Muscle layer of duodenum (tissue), 2 donors: ENCODE results near the gene KIF23.

Experiments used
- H3K27ac ChIP-seq: one replicate; pipeline ENCODE4 v1.7.0; 2013; ENCODE audit warnings: mild to moderate bottlenecking, low read length
- H3K27me3 ChIP-seq: one replicate; pipeline ENCODE4 v1.7.0; 2013; ENCODE audit warnings: low read depth, mild to moderate bottlenecking, control low read depth, low read length
- H3K36me3 ChIP-seq, 2 donors: one replicate each; pipeline ENCODE4 v1.7.0; 2013; ENCODE audit warnings: low read length in 2 of 2, control low read depth in 1 of 2, mild to moderate bottlenecking in 1 of 2; ENCODE audit not compliant: insufficient read depth in 2 of 2, control insufficient read depth in 1 of 2
- H3K4me1 ChIP-seq, 2 donors: one replicate each; pipeline ENCODE4 v1.7.0; 2013; ENCODE audit warnings: low read length in 2 of 2, mild to moderate bottlenecking in 2 of 2, control low read depth in 1 of 2, moderate library complexity in 1 of 2; ENCODE audit not compliant: insufficient read depth in 2 of 2, control insufficient read depth in 1 of 2
- H3K4me3 ChIP-seq, 2 donors: one replicate each; pipeline ENCODE4 v1.7.0; 2013; ENCODE audit warnings: low read length in 2 of 2, low read depth in 1 of 2, mild to moderate bottlenecking in 1 of 2
- H3K9me3 ChIP-seq, 2 donors: one replicate each; pipeline ENCODE4 v1.7.0; 2013; ENCODE audit warnings: low read length in 2 of 2, control low read depth in 1 of 2, mild to moderate bottlenecking in 1 of 2; ENCODE audit not compliant: control insufficient read depth in 1 of 2
- donor health status: healthy.

KIF23 gene

DNA sequence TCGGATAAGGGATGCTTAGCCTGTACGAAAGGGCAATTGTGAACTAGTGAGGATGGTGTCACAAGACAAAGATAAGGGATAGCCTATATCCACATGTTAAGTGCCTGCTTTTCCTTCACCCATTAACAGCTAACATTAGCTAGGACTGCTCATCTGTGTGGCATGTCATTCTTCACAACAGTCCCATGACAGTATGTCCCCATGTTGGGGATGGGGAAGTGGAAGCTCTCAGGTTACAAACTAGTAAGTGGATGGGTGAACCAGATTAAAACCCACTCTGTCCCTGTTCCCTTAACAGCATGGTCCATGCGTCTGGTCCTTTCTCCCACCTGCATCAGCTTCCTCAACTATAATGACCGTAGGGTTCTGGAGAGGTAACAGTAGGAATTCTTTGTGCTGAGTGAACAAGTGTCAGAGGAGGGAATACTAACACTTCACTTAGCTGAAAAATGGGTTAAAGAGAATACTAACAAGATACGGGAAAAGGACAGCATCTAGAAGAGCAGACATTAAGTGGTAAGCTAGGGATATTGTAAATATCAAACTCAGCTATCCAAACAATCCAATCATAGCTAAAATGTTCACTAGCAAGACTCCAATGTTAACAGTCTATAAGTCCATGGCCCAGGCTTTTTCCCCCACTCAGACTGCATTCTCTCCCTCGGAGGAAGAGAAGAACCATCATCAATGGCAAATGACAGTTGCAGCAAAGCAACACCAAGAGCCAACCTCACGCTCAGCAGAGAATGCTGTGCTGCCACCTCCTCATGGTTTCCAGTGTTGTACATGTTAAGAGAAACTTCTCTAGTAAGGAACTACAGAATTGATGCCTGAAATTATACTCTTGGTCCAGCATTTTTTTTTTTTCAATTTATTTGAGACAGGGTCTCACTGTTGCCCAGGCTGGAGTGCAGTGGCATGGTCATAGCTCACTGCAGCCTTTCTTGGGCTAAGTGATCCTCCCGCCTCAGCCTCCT, 43.4 kb downstream of the KIF23 start:
- Histone ChIP-seq H3K4me3 (no peak overlapping the region), H3K36me3 (peaks cover 19 to 27% of the 10 kb centered on the region in 2 donors), H3K4me1 (peaks cover 9 to 37% of the 10 kb centered on the region in 2 donors), H3K27ac (no peak overlapping the region), H3K27me3 (no peaks in the 10 kb centered on the region), H3K9me3 (no peaks in the 10 kb centered on the region)

DNA sequence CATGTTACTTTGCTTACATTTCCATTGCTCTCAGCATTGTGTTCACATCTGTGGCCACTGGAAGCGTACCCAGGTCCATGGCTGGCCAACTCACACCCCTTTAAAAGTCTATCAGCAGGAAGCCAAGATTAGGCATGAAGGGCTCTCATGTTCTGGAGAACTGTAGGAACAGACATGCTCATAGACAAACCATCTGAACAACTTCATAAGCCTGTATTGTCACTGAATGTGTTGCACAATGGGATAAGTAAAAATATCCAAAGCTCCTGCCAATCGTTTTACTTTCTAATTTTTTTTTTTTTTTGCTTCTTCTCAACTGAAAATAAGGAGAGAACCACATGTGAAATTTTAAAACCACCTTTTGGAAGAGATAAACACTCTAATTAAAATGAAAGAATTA, 44.9 kb downstream of the KIF23 start:
- Histone ChIP-seq H3K4me3 (no peak overlapping the region), H3K4me1 (peaks cover 9 to 33% of the 10 kb centered on the region in 2 donors), H3K36me3 (peaks cover 19 to 27% of the 10 kb centered on the region in 2 donors), H3K9me3 (no peaks in the 10 kb centered on the region), H3K27me3 (no peaks in the 10 kb centered on the region), H3K27ac (no peak overlapping the region)

DNA sequence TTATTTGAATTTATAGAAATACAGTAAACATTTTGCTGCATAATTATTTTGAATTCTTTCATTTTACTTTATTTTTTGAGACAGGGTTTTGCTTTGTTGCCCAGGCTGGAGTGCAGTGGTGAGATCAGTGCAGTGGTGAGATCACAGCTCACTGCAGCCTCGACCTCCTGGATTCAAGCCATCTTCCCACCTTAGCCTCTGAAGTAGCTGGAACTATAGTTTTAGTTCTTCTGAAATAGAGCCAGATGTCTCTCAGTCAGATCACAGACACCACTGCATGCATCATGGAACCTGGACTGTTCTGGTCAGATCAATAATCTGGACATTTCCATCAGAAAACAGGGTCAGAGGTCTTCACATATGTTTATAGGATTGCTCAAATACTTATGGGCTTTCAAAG, 46.3 kb downstream of the KIF23 start:
- no peaks in the 10 kb centered on the region for H3K27me3 ChIP-seq
- H3K27ac ChIP-seq: no peak overlapping the region
- peaks cover 0 to 19% of the 10 kb centered on the region in 2 donors for H3K4me1 ChIP-seq
- no peaks in the 10 kb centered on the region for H3K9me3 ChIP-seq
- peaks cover 13 to 21% of the 10 kb centered on the region in 2 donors for H3K36me3 ChIP-seq
- no peak overlapping the region for H3K4me3 ChIP-seq

DNA sequence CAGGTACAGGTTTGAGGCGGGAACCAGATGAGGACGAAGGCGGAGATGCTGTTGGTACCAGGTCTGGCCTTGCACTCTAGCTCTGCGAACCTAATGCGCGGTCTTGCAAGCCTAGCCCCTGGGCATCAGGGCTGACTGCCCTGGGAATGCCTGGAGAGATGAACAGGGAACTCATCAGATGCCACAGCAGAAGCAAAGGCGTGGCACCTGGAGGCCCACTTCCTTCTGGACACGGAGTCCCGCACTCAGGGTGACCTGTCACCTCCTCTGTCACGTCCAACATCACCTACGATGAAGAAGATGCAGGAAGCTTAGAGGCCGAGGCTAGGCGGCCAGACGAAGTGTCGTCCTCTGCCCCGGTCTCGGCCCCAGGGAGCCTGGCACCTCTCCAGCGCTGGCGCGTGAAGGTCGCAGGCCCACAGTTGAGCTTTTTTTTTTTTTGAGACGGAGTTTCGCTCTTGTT, 47.9 kb downstream of the KIF23 start:
- H3K4me3 ChIP-seq: peak overlapping the region; percentile 47 to 90
- H3K9me3 ChIP-seq: no peaks in the 10 kb centered on the region
- no peak overlapping the region for H3K27ac ChIP-seq
- peaks cover under 1 to 8% of the 10 kb centered on the region in 2 donors for H3K36me3 ChIP-seq
- H3K27me3 ChIP-seq: no peaks in the 10 kb centered on the region
- H3K4me1 ChIP-seq: peaks cover 0 to 14% of the 10 kb centered on the region in 2 donors

DNA sequence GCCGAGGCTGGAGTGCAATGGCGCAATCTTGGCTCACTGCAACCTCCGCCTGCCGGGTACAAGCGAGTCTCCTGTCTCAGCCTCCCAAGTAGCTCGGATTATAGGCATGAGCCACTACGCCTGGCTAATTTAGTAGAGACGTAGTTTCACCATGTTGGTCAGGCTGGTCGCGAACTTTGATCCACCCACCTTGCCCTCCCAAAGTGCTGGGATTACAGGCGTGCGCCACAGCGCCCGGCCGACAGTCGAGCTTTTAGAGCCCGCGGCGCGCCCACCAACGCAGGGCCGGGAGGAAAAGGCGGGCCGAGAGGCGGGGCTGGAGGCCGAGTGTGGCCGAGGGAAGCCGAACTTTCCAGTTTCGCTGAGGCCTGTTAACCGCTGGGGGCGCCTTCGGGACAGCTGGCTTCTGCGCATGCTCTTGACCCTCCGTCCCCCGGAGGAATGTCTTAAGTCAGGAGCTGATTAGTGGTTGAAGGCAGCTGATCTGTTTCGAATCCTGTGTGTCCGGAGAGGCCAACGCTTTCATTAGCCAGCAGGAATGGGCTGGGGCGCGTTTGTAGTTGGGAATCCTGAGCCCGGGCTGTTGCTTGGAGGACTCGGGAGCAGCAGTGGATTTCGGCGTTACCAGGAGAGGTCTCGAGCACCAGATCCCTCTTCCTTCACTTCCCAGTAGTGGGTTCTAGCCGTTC, 48.5 kb downstream of the KIF23 start:
- H3K27me3 ChIP-seq: no peaks in the 10 kb centered on the region
- peaks cover 0 to 14% of the 10 kb centered on the region in 2 donors for H3K4me1 ChIP-seq
- H3K4me3 ChIP-seq: peak overlapping the region; percentile 47 to 90
- H3K9me3 ChIP-seq: no peaks in the 10 kb centered on the region
- peak overlapping the region; percentile 94 for H3K27ac ChIP-seq
- peaks cover 0 to 2% of the 10 kb centered on the region in 2 donors for H3K36me3 ChIP-seq

DNA sequence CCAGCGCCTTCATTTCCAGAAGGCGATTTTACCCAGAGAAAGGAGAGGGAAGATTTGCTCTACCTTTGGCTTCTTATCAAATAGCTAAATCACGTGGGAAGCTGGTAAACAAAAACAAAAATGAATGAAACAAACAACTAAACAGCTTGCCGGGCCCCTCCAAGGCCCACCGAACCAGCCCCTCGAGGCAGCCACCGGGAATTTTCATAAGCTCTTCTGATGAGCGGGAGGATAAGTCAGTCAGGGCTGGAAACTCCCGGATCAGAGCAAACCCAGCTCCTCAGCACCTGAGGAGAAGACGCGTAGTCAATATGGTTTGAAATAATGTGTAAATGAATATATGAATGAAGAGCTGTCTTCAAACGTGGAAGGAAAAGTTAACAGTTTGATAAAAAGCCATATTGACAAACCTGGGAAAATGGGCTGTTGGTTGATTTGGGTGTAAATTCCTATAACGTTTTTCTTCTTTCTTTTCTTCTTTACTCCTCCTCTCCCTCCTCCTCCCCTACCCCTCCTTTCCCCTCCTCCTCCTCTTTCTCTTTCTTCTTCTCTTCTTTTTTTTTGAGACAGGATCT, 49.1 kb downstream of the KIF23 start:
- Histone ChIP-seq H3K27ac (peak overlapping the region; percentile 94), H3K9me3 (no peaks in the 10 kb centered on the region), H3K4me3 (peak overlapping the region; percentile 47 to 90), H3K36me3 (no peaks in the 10 kb centered on the region), H3K27me3 (no peaks in the 10 kb centered on the region), H3K4me1 (peaks cover 0 to 14% of the 10 kb centered on the region in 2 donors)

DNA sequence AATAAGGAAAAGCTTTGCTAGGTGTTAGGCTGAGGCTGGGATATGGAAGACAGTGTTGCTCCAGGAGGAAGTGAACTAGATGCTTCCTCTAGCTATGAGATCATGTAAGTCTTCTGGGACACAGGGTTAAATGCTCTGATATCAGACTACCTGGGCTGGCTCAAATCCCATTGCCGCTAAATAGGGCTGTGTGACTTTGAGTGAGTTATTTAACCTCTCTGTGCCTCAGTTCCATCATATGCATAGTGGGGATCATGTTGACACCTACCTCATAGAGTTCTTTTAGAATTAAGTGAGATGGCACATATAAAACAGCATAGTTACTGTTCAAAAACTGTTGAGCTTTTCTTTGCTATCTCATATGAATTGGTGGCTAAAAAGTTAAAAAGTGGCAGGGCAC, 51.1 kb downstream of the KIF23 start:
- Histone ChIP-seq H3K9me3 (no peaks in the 10 kb centered on the region), H3K4me1 (peaks cover 0 to 8% of the 10 kb centered on the region in 2 donors), H3K27ac (no peak overlapping the region), H3K4me3 (no peak overlapping the region), H3K27me3 (no peaks in the 10 kb centered on the region), H3K36me3 (no peaks in the 10 kb centered on the region)

DNA sequence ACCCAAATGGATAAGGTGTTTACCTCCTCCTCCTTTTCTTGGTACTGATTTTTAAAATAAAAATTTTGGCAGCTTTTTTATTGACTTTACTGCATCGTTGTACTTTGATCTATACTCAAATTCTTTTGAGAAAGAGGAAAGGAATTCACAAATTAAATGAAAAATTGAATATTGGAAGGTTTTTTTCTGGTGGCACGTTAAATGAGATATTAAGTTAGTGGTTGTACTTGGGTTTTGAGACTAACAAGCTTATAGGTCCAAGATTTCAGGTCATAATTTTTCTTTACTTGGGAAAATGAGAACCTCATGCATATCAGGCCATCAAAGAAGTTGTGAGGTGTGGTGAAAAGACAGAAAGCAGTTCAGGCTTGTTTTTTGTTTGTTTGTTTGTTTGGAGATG, 52.6 kb downstream of the KIF23 start:
- no peaks in the 10 kb centered on the region for H3K9me3 ChIP-seq
- H3K36me3 ChIP-seq: no peaks in the 10 kb centered on the region
- no peak overlapping the region for H3K4me3 ChIP-seq
- H3K27me3 ChIP-seq: no peaks in the 10 kb centered on the region
- H3K27ac ChIP-seq: no peak overlapping the region
- H3K4me1 ChIP-seq: peaks cover 0 to 4% of the 10 kb centered on the region in 2 donors

DNA sequence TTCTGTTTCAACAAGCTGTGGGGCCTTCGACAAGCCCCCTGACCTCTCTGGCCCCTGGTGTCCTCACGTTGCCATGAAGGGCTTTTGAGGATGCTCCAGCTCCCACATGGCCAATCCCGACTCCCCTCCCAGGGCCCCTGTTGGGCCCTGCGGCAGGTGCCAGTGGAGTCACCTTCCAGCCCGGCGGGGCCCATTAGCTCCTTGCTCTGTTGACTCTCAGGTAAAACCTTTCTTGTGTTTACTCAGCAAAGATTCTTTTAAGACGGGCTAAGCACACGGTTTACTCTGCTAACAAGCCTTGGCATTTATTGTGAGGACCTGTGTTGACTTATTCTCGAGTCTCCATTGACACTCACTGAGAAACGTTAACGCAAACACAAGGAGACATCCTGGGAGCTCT, 53.5 kb downstream of the KIF23 start:
- no peaks in the 10 kb centered on the region for H3K4me1 ChIP-seq
- no peak overlapping the region for H3K4me3 ChIP-seq
- no peaks in the 10 kb centered on the region for H3K9me3 ChIP-seq
- H3K36me3 ChIP-seq: no peaks in the 10 kb centered on the region
- H3K27ac ChIP-seq: no peak overlapping the region
- H3K27me3 ChIP-seq: no peaks in the 10 kb centered on the region

DNA sequence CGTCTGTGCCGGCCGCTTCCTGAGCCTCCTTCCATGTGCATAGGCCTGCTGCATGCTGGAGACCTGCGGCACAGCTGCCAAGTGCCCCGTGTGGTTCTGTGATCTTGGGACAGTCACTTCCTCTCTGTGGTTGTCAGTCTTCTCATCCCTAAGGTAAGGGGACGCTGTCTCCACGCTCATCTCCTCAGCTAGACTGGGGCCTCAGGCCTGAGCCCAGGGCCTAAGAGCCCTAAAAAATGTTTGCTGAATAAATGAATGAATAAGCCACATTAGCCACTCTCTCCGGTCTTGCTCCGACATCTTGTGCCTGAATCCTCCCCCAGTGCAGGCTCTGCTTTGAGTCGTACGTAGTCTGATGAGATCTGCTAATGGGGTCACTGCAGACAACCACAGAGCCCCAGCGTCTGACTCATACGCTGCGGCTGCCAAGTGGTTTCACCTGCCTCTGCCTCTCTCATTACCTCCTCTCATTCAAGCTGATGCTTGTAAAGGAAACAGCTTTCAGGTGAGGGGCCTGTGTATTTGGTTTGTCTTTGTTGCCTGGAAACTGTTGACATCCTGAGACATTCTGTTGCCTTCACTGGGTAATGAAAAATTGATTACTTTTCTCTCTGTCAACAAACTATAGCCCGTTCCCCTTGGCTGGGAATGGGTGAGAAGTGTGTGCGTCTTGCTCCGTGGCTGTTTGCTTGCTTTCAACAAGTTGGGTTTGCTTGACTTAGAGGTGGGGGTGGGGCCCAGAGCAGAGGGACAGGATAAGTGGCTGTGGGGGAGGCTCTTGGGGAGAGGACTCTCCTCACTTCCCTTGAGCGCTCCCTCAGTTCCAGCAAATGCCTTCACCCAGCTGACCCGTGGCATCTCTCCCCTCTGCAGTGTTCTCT, 54.3 kb downstream of the KIF23 start:
- H3K27ac ChIP-seq: no peak overlapping the region

More for the DNA sequence above, 54.3 kb downstream of the KIF23 start:
- Histone ChIP-seq H3K36me3 (no peaks in the 10 kb centered on the region), H3K4me1 (no peaks in the 10 kb centered on the region), H3K4me3 (no peak overlapping the region), H3K9me3 (no peaks in the 10 kb centered on the region), H3K27me3 (no peaks in the 10 kb centered on the region)
